HG02678 (cell line): ENCODE results near the gene STYK1.
"Not testable (repeated sequence)": the region's sequence is repeated elsewhere in the genome, so short reads cannot be mapped to it uniquely, and the experiment has no call there.

Source experiments
- ATAC-seq: cut with Tn5 transposase; IDR thresholded peaks from one replicate; pipeline ENCODE4 v1.9.1; 2021; ENCODE audit warnings: mild to moderate bottlenecking, moderate library complexity; ENCODE audit not compliant: unreplicated experiment

Gene STYK1

GRCh38 chr12:10690906-10691305 is 17.1 kb upstream of the STYK1 start:
- ATAC-seq, result no peak

GRCh38 chr12:10689146-10689545 is 15.3 kb upstream of the STYK1 start:
- ATAC-seq, result no peak

GRCh38 chr12:10688042-10688441 is 14.2 kb upstream of the STYK1 start:
- no peak for ATAC-seq

GRCh38 chr12:10672231-10672868 is 1.5 kb downstream of the STYK1 start:
- ATAC-seq, result no peak

GRCh38 chr12:10669533-10669932 is 4.3 kb downstream of the STYK1 start:
- ATAC-seq, result no peak

- ATAC-seq, result no peak
These were observed 5.3 kb downstream of the STYK1 start for GRCh38 chr12:10668526-10668925.

GRCh38 chr12:10667581-10667980 is 6.3 kb downstream of the STYK1 start:
- ATAC-seq, result no peak

GRCh38 chr12:10664499-10664898 is 9.4 kb downstream of the STYK1 start:
- no peak for ATAC-seq

- ATAC-seq, result no peak
These were observed 10.0 kb downstream of the STYK1 start for GRCh38 chr12:10663869-10664268.

- no peak for ATAC-seq
These were observed 12.5 kb downstream of the STYK1 start for GRCh38 chr12:10661338-10661737.

GRCh38 chr12:10654003-10654402 is 19.8 kb downstream of the STYK1 start:
- no peak for ATAC-seq

- ATAC-seq, result no peak
These were observed 21.7 kb downstream of the STYK1 start for GRCh38 chr12:10652192-10652591.

- ATAC-seq, result not testable (repeated sequence)
These were observed 27.3 kb downstream of the STYK1 start for GRCh38 chr12:10646576-10646975.

- ATAC-seq, result no peak
These were observed 27.9 kb downstream of the STYK1 start for GRCh38 chr12:10645910-10646309.

- no peak for ATAC-seq
These were observed 31.9 kb downstream of the STYK1 start for GRCh38 chr12:10641735-10642500.

GRCh38 chr12:10638728-10639127 is 35.1 kb downstream of the STYK1 start:
- ATAC-seq, result no peak

GRCh38 chr12:10636611-10637010 is 37.2 kb downstream of the STYK1 start:
- ATAC-seq, result no peak

- no peak for ATAC-seq
These were observed 37.7 kb downstream of the STYK1 start for GRCh38 chr12:10636124-10636523.

GRCh38 chr12:10635306-10635705 is 38.5 kb downstream of the STYK1 start:
- ATAC-seq, result no peak

GRCh38 chr12:10634427-10634826 is 39.4 kb downstream of the STYK1 start:
- ATAC-seq, result no peak

- no peak for ATAC-seq
These were observed 40.3 kb downstream of the STYK1 start for GRCh38 chr12:10633541-10633940.

- ATAC-seq, result no peak
These were observed 41.6 kb downstream of the STYK1 start for GRCh38 chr12:10632226-10632625.

GRCh38 chr12:10624605-10625004 is 49.2 kb downstream of the STYK1 start:
- no peak for ATAC-seq
